C1 segment of cervical spinal cord (tissue), 14 donors: ENCODE data around the gene CASKIN2.
"Not testable (repeated sequence)": the region's sequence is repeated elsewhere in the genome, so short reads cannot be mapped to it uniquely, and the experiment has no call there.

Experiments
- DNase-seq, 14 donors: peaks; one replicate each; lab custom pipeline; 2025; lab: John Stamatoyannopoulos, UW

CASKIN2 gene

GRCh38 chr17:75520413-75520812, 5.1 kb upstream of the CASKIN2 start:
- DNase-seq: not testable (repeated sequence)

- no peak for DNase-seq
Measured at GRCh38 chr17:75518983-75519537, 3.7 kb upstream of the CASKIN2 start.

- no peak for DNase-seq
Measured at GRCh38 chr17:75518201-75518600, 2.9 kb upstream of the CASKIN2 start.

GRCh38 chr17:75517297-75517865, 2.0 kb upstream of the CASKIN2 start:
- no peak for DNase-seq

- peak in 3 of 14 donors; percentile 32 to 59 (median 45) for DNase-seq
Measured at GRCh38 chr17:75516619-75517296, 1.4 kb upstream of the CASKIN2 start.

GRCh38 chr17:75516255-75516618, 900 bp upstream of the CASKIN2 start, which contains the start of gene TSEN54:
Gene TSEN54 (plus strand): TSS chr17:75516528. CDS start chr17:75516561, 33 bp downstream.
- peak; percentile 29 to 95 (median 88) for DNase-seq

GRCh38 chr17:75514919-75515495, 330 bp downstream of the CASKIN2 start:
- DNase-seq: peak in 2 of 14 donors; percentile 51 to 66

- peak in 3 of 14 donors; percentile 11 to 68 (median 44) for DNase-seq
Measured at GRCh38 chr17:75514299-75514918, 928 bp downstream of the CASKIN2 start.

GRCh38 chr17:75513641-75514000, 1.7 kb downstream of the CASKIN2 start:
- no peak for DNase-seq

GRCh38 chr17:75512926-75513640, 2.3 kb downstream of the CASKIN2 start:
- DNase-seq: no peak

- no peak for DNase-seq
Measured at GRCh38 chr17:75511610-75512575, 3.4 kb downstream of the CASKIN2 start.

- no peak for DNase-seq
Measured at GRCh38 chr17:75511270-75511609, 4.1 kb downstream of the CASKIN2 start.

GRCh38 chr17:75509528-75510258, 5.6 kb downstream of the CASKIN2 start:
- peak in 1 of 14 donors; percentile 26 for DNase-seq

GRCh38 chr17:75508931-75509361, 6.4 kb downstream of the CASKIN2 start:
- peak in 1 of 14 donors; percentile 28 for DNase-seq

- peak in 12 of 14 donors; percentile 33 to 86 (median 66) for DNase-seq
Measured at GRCh38 chr17:75507733-75508719, 7.3 kb downstream of the CASKIN2 start.

GRCh38 chr17:75506888-75507287, 8.4 kb downstream of the CASKIN2 start:
- DNase-seq: peak in 1 of 14 donors; percentile 38

- no peak for DNase-seq
Measured at GRCh38 chr17:75506134-75506533, 9.2 kb downstream of the CASKIN2 start.

- no peak for DNase-seq
Measured at GRCh38 chr17:75505640-75506039, 9.7 kb downstream of the CASKIN2 start.

GRCh38 chr17:75505152-75505409, 10.3 kb downstream of the CASKIN2 start:
- DNase-seq: no peak
